Measurements from ENCODE around the gene OPRL1. TPM values are rescaled to one million over a fixed set of nuclear protein-coding genes. Genes with fewer than 3 reads are reported as not detected.

Gene OPRL1
- total RNA-seq, 1 experiment from 2014 or later, result 3.9 TPM

Small RNAs within 50 kb of the gene (microRNA-seq; reads per million reads assigned to microRNA genes)
- gene MIR6813 (ENCODE audit: unreplicated experiment), result 2.2 reads per million

Other genes starting within 250 kb of the OPRL1 start
- gene ZBTB46, start 248.8 kb upstream of the OPRL1 start, total RNA-seq (2021; ENCODE audit: unreplicated experiment), result 15.2 TPM
- not detected for gene ABHD16B, start 218.6 kb upstream of the OPRL1 start, total RNA-seq (2021; ENCODE audit: unreplicated experiment)
- 113 TPM for gene TPD52L2, start 214.8 kb upstream of the OPRL1 start, total RNA-seq (2021; ENCODE audit: unreplicated experiment)
- gene DNAJC5, start 185.0 kb upstream of the OPRL1 start, total RNA-seq (2021; ENCODE audit: unreplicated experiment), result 59.5 TPM
- 47.4 TPM for gene UCKL1, start 123.7 kb upstream of the OPRL1 start, total RNA-seq (2021; ENCODE audit: unreplicated experiment)
- 17.9 TPM for gene ZNF512B, start 110.2 kb upstream of the OPRL1 start, total RNA-seq (2021; ENCODE audit: unreplicated experiment)
- 8.8 TPM for gene SAMD10, start 100.4 kb upstream of the OPRL1 start, total RNA-seq (2021; ENCODE audit: unreplicated experiment)
- gene PRPF6, start 99.0 kb upstream of the OPRL1 start, total RNA-seq (2021; ENCODE audit: unreplicated experiment), result 88.4 TPM
- gene C20orf204, start 43.9 kb upstream of the OPRL1 start, total RNA-seq (2021; ENCODE audit: unreplicated experiment), result 1.9 TPM
- 18.7 TPM for gene SOX18, start 30.4 kb upstream of the OPRL1 start, total RNA-seq (2021; ENCODE audit: unreplicated experiment)
- gene TCEA2, start 16.9 kb upstream of the OPRL1 start, total RNA-seq (2021; ENCODE audit: unreplicated experiment), result 38.5 TPM
- gene RGS19, start 564 bp upstream of the OPRL1 start, total RNA-seq (2021; ENCODE audit: unreplicated experiment), result 32.0 TPM
- 0.67 TPM for gene LKAAEAR1, start 4.3 kb downstream of the OPRL1 start, total RNA-seq (2021; ENCODE audit: unreplicated experiment)
- gene NPBWR2, start 27.5 kb downstream of the OPRL1 start, total RNA-seq (2021; ENCODE audit: unreplicated experiment), result not detected
- 0.41 TPM for gene MYT1, start 84.4 kb downstream of the OPRL1 start, total RNA-seq (2021; ENCODE audit: unreplicated experiment)
- 35.0 TPM for gene PCMTD2, start 175.7 kb downstream of the OPRL1 start, total RNA-seq (2021; ENCODE audit: unreplicated experiment)

All from Panc1 (cell line).